ENCODE data around the gene FASTKD2. TPM values are rescaled to one million over a fixed set of nuclear protein-coding genes. Genes with fewer than 3 reads are reported as not detected.

FASTKD2 gene
- total RNA-seq, 2 donors from 2014 or later, result 21.9 to 32.6 TPM

- H3K36me3 ChIP-seq, result no peaks in the 10 kb centered on the region
- H3K4me1 ChIP-seq (ENCODE audit: control insufficient read depth in 1 of 2, low read depth in 2 of 2), result no peaks in the 10 kb centered on the region
- DNase-seq (ENCODE audit: low spot score) (no peak), ATAC-seq (ENCODE audit: insufficient number of reproducible peaks, low FRiP score, low read depth) (no peak)
- H3K27me3 ChIP-seq (replicated peaks; ENCODE audit: insufficient read depth), result no peaks in the 10 kb centered on the region
- H3K27ac ChIP-seq, result no peak overlapping the region
- TF ChIP-seq, protein P1, sequence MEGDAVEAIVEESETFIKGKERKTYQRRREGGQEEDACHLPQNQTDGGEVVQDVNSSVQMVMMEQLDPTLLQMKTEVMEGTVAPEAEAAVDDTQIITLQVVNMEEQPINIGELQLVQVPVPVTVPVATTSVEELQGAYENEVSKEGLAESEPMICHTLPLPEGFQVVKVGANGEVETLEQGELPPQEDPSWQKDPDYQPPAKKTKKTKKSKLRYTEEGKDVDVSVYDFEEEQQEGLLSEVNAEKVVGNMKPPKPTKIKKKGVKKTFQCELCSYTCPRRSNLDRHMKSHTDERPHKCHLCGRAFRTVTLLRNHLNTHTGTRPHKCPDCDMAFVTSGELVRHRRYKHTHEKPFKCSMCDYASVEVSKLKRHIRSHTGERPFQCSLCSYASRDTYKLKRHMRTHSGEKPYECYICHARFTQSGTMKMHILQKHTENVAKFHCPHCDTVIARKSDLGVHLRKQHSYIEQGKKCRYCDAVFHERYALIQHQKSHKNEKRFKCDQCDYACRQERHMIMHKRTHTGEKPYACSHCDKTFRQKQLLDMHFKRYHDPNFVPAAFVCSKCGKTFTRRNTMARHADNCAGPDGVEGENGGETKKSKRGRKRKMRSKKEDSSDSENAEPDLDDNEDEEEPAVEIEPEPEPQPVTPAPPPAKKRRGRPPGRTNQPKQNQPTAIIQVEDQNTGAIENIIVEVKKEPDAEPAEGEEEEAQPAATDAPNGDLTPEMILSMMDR (IDR thresholded peaks at IDR 0.05), result no peak
- no peak overlapping the region for H3K4me3 ChIP-seq
- H3K9me3 ChIP-seq, result no peaks in the 10 kb centered on the region
These were observed 42.1 kb upstream of the FASTKD2 start for GRCh38 chr2:206723288-206723687.

DNA sequence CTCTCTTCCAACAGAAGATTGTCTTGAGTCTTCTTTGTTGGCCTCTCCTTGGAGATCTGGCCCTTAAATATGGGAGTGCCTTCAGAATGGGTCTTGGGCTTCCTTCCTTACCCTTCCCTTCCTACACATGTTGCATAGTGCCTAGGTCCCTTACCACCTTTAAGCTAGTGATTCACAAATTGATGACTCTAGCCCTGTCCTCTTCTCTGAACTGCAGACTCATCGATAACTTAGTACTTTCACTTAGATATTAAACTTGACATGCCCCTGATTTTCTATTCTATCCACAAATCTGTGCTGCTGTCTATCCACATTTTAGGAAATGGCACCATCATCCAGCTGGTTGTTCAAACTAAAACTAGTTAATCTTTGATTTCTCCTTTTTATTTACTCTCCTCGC is 38.1 kb upstream of the FASTKD2 start:
- no peak overlapping the region for H3K4me3 ChIP-seq
- H3K27ac ChIP-seq, result no peak overlapping the region
- H3K4me1 ChIP-seq (ENCODE audit: control insufficient read depth in 1 of 2, low read depth in 2 of 2), result no peaks in the 10 kb centered on the region
- H3K9me3 ChIP-seq, result no peaks in the 10 kb centered on the region
- H3K27me3 ChIP-seq (replicated peaks; ENCODE audit: insufficient read depth), result no peaks in the 10 kb centered on the region
- TF ChIP-seq, protein P1 (IDR thresholded peaks at IDR 0.05), result no peak
- ATAC-seq (ENCODE audit: insufficient number of reproducible peaks, low FRiP score, low read depth), result no peak
- no peaks in the 10 kb centered on the region for H3K36me3 ChIP-seq
- DNase-seq (ENCODE audit: low spot score), result no peak

GRCh38 chr2:206728277-206729199 is 36.9 kb upstream of the FASTKD2 start:
- no peak for DNase-seq (ENCODE audit: low spot score)
- Histone ChIP-seq H3K27ac (no peak overlapping the region), H3K4me3 (no peak overlapping the region), H3K27me3 (replicated peaks; ENCODE audit: insufficient read depth) (no peaks in the 10 kb centered on the region), H3K9me3 (no peaks in the 10 kb centered on the region), H3K4me1 (ENCODE audit: control insufficient read depth in 1 of 2, low read depth in 2 of 2) (no peaks in the 10 kb centered on the region), H3K36me3 (no peaks in the 10 kb centered on the region)
- no peak for ATAC-seq (ENCODE audit: insufficient number of reproducible peaks, low FRiP score, low read depth)
- TF ChIP-seq, protein P1 (IDR thresholded peaks at IDR 0.05), result no peak

- no peaks in the 10 kb centered on the region for H3K36me3 ChIP-seq
- DNase-seq (ENCODE audit: low spot score), result no peak
- H3K27ac ChIP-seq, result no peak overlapping the region
- H3K27me3 ChIP-seq (replicated peaks; ENCODE audit: insufficient read depth), result no peaks in the 10 kb centered on the region
- no peaks in the 10 kb centered on the region for H3K4me1 ChIP-seq (ENCODE audit: control insufficient read depth in 1 of 2, low read depth in 2 of 2)
- ATAC-seq (ENCODE audit: insufficient number of reproducible peaks, low FRiP score, low read depth), result no peak
- TF ChIP-seq, protein P1 (IDR thresholded peaks at IDR 0.05), result no peak
- no peak overlapping the region for H3K4me3 ChIP-seq
- no peaks in the 10 kb centered on the region for H3K9me3 ChIP-seq
These were observed 32.1 kb upstream of the FASTKD2 start for GRCh38 chr2:206733341-206733740.

DNA sequence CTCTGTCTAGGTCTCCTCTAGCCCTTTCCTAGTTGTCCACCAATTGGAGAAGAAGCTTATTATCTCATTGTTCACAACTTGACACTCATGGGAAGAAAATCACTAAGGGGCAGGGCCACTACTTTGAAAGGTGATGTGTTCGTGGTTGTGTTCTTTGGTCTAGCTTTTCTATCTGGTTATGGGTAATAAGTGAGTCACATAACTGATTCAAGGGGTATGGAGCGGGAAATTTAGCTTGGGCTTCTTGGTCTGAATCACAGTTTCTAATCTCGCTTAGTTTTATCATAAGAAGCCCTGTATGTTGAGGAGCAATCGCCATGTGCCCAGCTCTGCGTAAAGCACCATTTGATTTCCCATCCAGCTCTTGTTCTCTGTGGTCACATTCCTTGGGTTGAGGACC is 28.5 kb upstream of the FASTKD2 start:
- ATAC-seq (ENCODE audit: insufficient number of reproducible peaks, low FRiP score, low read depth) (no peak), DNase-seq (ENCODE audit: low spot score) (no peak)
- H3K36me3 ChIP-seq, result no peaks in the 10 kb centered on the region
- no peak overlapping the region for H3K27ac ChIP-seq
- no peaks in the 10 kb centered on the region for H3K4me1 ChIP-seq (ENCODE audit: control insufficient read depth in 1 of 2, low read depth in 2 of 2)
- TF ChIP-seq, protein P1 (IDR thresholded peaks at IDR 0.05), result no peak
- no peaks in the 10 kb centered on the region for H3K9me3 ChIP-seq
- H3K4me3 ChIP-seq, result no peak overlapping the region
- no peaks in the 10 kb centered on the region for H3K27me3 ChIP-seq (replicated peaks; ENCODE audit: insufficient read depth)

Data from thoracic aorta (tissue), 2 donors.